RWPE2 (cell line): Measurements from ENCODE around the gene MRM1.

ENCODE experiments used
- ATAC-seq: fragments of 200-7000 bp; cut with Tn5 transposase; 3 replicates; pipeline ENCODE4 v1.9.1; 2021; ENCODE audit warnings: low read depth
- DNase-seq: peaks from one replicate; pipeline ENCODE4 v3.0.0-alpha.2; 2020; ENCODE audit warnings: low spot score
- H3K27ac ChIP-seq: fragments of 450-650 bp; 2 replicates; pipeline ENCODE4 v1.5.1; 2017; ENCODE audit warnings: mild to moderate bottlenecking; ENCODE audit not compliant: poor library complexity, severe bottlenecking
- H3K27me3 ChIP-seq: fragments of 250-450 bp; sonication (Bioruptor Pico); 2 replicates; pipeline ENCODE4 v1.5.1; 2021; ENCODE audit warnings: mild to moderate bottlenecking, moderate library complexity; ENCODE audit not compliant: insufficient read depth, poor library complexity, severe bottlenecking
- H3K36me3 ChIP-seq: fragments of 250-450 bp; sonication (Bioruptor Pico); 2 replicates; pipeline ENCODE4 v1.5.1; 2020; ENCODE audit warnings: low read depth, mild to moderate bottlenecking, moderate library complexity
- H3K4me1 ChIP-seq: fragments of 250-450 bp; sonication (Bioruptor Pico); 2 replicates; pipeline ENCODE4 v1.5.1; 2021; ENCODE audit warnings: mild to moderate bottlenecking, moderate library complexity; ENCODE audit not compliant: insufficient read depth, poor library complexity, severe bottlenecking
- H3K4me3 ChIP-seq: fragments of 250-450 bp; sonication (Bioruptor Pico); 2 replicates; pipeline ENCODE4 v1.5.1; 2021; ENCODE audit warnings: mild to moderate bottlenecking, moderate library complexity; ENCODE audit not compliant: severe bottlenecking
- H3K9me3 ChIP-seq: fragments of 250-450 bp; sonication (Bioruptor Pico); 2 replicates; pipeline ENCODE4 v1.5.1; 2021; ENCODE audit warnings: mild to moderate bottlenecking, moderate library complexity; ENCODE audit not compliant: severe bottlenecking
- CTCF ChIP-seq: fragments of 450-650 bp; IDR thresholded peaks from one replicate; pipeline ENCODE4 v1.5.1; 2017; ENCODE audit warnings: mild to moderate bottlenecking, moderate library complexity; ENCODE audit not compliant: poor library complexity, severe bottlenecking

Gene MRM1

DNA sequence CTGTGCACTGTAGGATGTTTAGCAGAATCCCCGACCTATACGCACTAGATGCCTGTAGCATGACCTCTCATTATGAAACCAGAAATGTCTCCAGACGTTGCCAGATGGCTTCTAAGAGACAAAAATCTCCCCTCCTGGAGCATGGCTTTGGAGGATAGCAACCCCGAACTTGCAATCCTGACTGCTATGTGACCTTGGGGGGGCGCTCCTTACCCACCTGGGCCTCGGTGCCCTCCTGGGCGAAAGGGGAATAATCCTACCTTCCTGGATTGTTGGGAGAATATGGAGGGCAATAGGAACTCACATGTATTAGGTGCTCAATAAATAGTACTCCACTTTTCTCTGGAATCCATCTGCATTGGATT is 8.1 kb downstream of the MRM1 start:
- TF ChIP-seq CTCF = no peak
- no peak overlapping the region for H3K27ac ChIP-seq
- no peaks in the 10 kb centered on the region for H3K9me3 ChIP-seq
- H3K4me3 ChIP-seq = no peak overlapping the region
- H3K27me3 ChIP-seq = no peaks in the 10 kb centered on the region
- ATAC-seq = no peak
- no peak for DNase-seq
- peaks cover 10% of the 10 kb centered on the region for H3K4me1 ChIP-seq
- H3K36me3 ChIP-seq = no peaks in the 10 kb centered on the region

GRCh38 chr17:36610474-36610873 is 9.1 kb downstream of the MRM1 start:
- no peak for ATAC-seq
- H3K4me3 ChIP-seq = no peak overlapping the region

DNA sequence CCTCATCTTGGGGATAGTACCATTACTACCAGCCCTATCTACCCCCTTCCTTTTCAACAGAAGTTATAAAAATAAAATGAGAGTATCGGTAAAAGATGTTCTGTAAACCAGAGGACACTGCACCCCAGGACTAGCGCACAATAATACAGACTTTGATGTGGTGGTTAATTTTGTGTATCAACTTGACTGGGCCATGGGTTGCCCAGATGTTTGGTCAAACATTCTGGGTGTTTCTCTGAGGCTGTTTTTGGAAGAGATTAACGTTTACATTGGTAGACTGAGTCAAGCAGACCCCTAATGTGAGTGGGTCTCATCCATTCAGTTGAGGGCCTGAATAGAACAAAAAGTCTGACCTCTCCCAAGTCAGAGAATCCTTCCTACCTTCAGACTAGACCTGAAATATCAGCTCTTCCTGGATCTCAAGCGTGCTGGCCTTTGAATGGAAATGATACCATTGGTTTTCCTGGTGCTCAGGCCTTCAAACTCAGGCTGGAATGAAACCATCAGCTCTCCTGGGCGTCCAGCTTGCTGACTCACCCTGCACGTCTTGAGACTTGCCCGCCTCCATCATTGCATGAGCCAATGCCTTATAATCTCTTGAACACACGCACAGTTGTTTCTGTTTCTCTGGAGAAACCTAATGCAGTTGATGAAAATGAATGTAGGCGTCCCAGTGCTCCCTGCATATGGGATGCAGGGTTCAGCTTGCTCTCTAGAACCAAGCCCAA is 10.1 kb downstream of the MRM1 start:
- Histone ChIP-seq H3K36me3 (no peaks in the 10 kb centered on the region), H3K4me1 (peaks cover 10% of the 10 kb centered on the region), H3K9me3 (no peaks in the 10 kb centered on the region), H3K27ac (no peak overlapping the region), H3K4me3 (no peak overlapping the region), H3K27me3 (no peaks in the 10 kb centered on the region)
- no peak for DNase-seq
- no peak for TF ChIP-seq CTCF
- peak; percentile 79 for ATAC-seq

More at GRCh38 chr17:36610474-36610873, 9.1 kb downstream of the MRM1 start:
- H3K36me3 ChIP-seq = no peaks in the 10 kb centered on the region
- H3K9me3 ChIP-seq = no peaks in the 10 kb centered on the region
- TF ChIP-seq CTCF = no peak
- H3K27me3 ChIP-seq = no peaks in the 10 kb centered on the region
- no peak for DNase-seq
- H3K27ac ChIP-seq = no peak overlapping the region
- peaks cover 10% of the 10 kb centered on the region for H3K4me1 ChIP-seq

DNA sequence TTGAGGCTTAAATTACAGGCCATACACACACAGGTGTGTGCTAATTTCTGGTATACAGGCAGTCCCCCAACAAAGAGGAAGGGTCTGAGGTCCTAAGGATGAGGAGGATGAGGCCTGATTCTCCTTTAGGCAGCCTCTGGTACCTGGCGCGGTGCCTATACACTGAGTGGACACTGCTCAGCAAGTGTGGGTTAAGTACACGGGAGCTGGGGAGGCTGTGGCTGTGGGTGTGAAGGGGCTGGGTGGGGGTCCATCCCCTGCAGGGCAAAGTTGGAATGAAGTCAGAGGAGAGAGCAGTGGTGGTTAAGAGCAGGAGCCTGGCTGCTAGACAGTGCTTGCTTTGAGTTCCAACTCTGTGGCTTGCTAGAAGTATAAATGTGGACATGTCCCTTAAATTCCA is 10.9 kb downstream of the MRM1 start:
- ATAC-seq = no peak
- H3K4me1 ChIP-seq = peaks cover 10% of the 10 kb centered on the region
- no peak overlapping the region for H3K27ac ChIP-seq

More for the DNA sequence above, 10.9 kb downstream of the MRM1 start:
- Histone ChIP-seq H3K9me3 (no peaks in the 10 kb centered on the region), H3K36me3 (no peaks in the 10 kb centered on the region), H3K4me3 (no peak overlapping the region), H3K27me3 (no peaks in the 10 kb centered on the region)
- TF ChIP-seq CTCF = no peak
- DNase-seq = no peak
